ENCODE measurements around the gene GTPBP6. TPM values are rescaled to one million over a fixed set of nuclear protein-coding genes. Genes with fewer than 3 reads are reported as not detected.
"Not testable (repeated sequence)": the region's sequence is repeated elsewhere in the genome, so short reads cannot be mapped to it uniquely, and the experiment has no call there.

The GTPBP6 gene
- total RNA-seq, 1 donor from 2014 or later, result 49.9 TPM

- no peak for DNase-seq (ENCODE audit: low read depth, low spot score)
Measured at GRCh38 chrX:291411-291901, 27.1 kb downstream of the GTPBP6 start.

GRCh38 chrX:290476-291166 lies 28.0 kb downstream of the GTPBP6 start:
- DNase-seq (ENCODE audit: low read depth, low spot score), result no peak

GRCh38 chrX:288561-288991 lies 30.0 kb downstream of the GTPBP6 start:
- DNase-seq (ENCODE audit: low read depth, low spot score), result no peak

GRCh38 chrX:287670-288069 lies 30.9 kb downstream of the GTPBP6 start:
- no peak for DNase-seq (ENCODE audit: low read depth, low spot score)

GRCh38 chrX:285076-285677 lies 33.4 kb downstream of the GTPBP6 start:
- DNase-seq (ENCODE audit: low read depth, low spot score), result no peak

GRCh38 chrX:283115-283845 lies 35.3 kb downstream of the GTPBP6 start:
- DNase-seq (ENCODE audit: low read depth, low spot score), result peak; percentile 62

- DNase-seq (ENCODE audit: low read depth, low spot score), result not testable (repeated sequence)
Measured at GRCh38 chrX:282000-282681, 36.5 kb downstream of the GTPBP6 start.

GRCh38 chrX:281166-281999 lies 37.2 kb downstream of the GTPBP6 start, which contains the start of gene PLCXD1:
TSS of gene PLCXD1 (plus strand) at chrX:281381. CDS start at chrX:284188, 2,807 bp downstream.
- no peak for DNase-seq (ENCODE audit: low read depth, low spot score)

- not testable (repeated sequence) for DNase-seq (ENCODE audit: low read depth, low spot score)
Measured at GRCh38 chrX:280722-281121, 37.9 kb downstream of the GTPBP6 start.

GRCh38 chrX:279757-280604 lies 38.6 kb downstream of the GTPBP6 start:
- DNase-seq (ENCODE audit: low read depth, low spot score), result not testable (repeated sequence)

GRCh38 chrX:276581-277201 lies 41.9 kb downstream of the GTPBP6 start:
- no peak for DNase-seq (ENCODE audit: low read depth, low spot score)

- no peak for DNase-seq (ENCODE audit: low read depth, low spot score)
Measured at GRCh38 chrX:275967-276580, 42.5 kb downstream of the GTPBP6 start.

- DNase-seq (ENCODE audit: low read depth, low spot score), result no peak
Measured at GRCh38 chrX:275476-275966, 43.1 kb downstream of the GTPBP6 start.

GRCh38 chrX:274904-275475 lies 43.6 kb downstream of the GTPBP6 start:
- no peak for DNase-seq (ENCODE audit: low read depth, low spot score)

GRCh38 chrX:270848-271367 lies 47.7 kb downstream of the GTPBP6 start:
- no peak for DNase-seq (ENCODE audit: low read depth, low spot score)

GRCh38 chrX:267771-268261 lies 50.8 kb downstream of the GTPBP6 start:
- no peak for DNase-seq (ENCODE audit: low read depth, low spot score)

- no peak for DNase-seq (ENCODE audit: low read depth, low spot score)
Measured at GRCh38 chrX:265502-265901, 53.1 kb downstream of the GTPBP6 start.

All from pulmonary artery endothelial cell (primary cell).